DMS114 treated with DMSO at 0.1 percent for 48 hours (cell line): Measurements from ENCODE around the gene CLDN25.
"Not testable (repeated sequence)": the region's sequence is repeated elsewhere in the genome, so short reads cannot be mapped to it uniquely, and the experiment has no call there.

Source experiments
- DNase-seq: peaks from one replicate; lab custom pipeline; 2025; ENCODE audit not compliant: unreplicated experiment; lab: John Stamatoyannopoulos, UW

The CLDN25 gene

GRCh38 chr11:113779496-113779895 lies at the start of gene CLDN25:
TSS of gene CLDN25 (plus strand) at chr11:113779796. CDS start at chr11:113779796, 0 bp downstream.
- DNase-seq: no peak

DNA sequence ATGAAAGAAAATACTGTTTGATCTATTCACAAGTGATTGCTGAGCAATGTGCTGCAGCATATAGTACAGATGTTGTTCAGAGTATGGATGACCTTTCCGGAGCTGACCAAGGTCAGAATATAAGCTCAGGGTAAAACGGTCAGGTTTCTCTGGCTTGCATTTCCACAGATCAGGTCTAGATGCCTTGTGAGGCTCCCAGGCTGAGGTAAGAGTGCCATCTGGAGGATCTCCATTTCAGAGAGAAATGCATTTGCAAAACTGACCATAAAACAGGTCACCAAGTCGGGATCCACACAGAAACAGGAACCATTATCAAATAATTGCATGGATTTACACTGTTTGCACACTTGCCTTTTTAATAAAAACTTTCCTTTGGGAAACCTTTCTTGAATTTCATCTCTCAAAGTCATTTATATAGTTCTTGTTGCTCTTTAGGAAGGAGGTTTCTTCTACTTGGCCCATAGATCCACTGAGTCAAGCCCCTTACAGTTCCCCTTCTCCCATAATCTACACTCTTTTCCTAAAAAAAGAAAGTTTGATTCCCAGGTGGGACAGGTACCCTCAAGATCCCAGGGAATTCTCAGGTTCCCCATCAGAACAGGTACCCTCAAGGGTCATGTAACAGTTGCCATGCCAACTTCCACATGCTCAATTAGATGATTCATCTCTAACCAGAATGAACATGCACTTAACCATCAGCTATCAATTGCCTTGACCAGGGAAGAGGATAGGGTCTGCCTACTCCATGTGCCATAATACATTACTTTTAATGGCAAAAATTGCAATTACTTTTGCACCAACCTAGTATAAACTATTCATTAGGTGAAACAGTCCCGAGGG lies 48.5 kb upstream of the CLDN25 start:
- peak; percentile 16 for DNase-seq

DNA sequence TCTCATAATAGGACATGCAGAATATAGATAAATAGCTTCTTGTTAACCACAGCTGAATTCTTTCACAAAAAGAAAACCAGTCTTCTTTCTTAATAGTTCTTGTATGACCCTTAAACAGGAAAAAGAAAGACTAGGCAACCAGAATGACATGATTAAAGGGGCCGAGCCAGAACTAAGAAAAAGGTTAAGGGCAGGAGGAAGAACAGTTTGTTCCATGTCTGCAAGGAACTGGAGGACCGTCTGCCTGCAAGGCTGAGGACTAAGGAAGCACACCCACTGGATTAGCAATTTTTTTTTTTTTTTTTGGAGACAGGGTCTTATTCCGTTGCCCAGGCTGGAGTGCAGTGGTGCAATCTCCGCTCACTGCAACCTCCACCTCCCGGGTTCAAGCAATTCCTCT lies 47.5 kb upstream of the CLDN25 start:
- no peak for DNase-seq

DNA sequence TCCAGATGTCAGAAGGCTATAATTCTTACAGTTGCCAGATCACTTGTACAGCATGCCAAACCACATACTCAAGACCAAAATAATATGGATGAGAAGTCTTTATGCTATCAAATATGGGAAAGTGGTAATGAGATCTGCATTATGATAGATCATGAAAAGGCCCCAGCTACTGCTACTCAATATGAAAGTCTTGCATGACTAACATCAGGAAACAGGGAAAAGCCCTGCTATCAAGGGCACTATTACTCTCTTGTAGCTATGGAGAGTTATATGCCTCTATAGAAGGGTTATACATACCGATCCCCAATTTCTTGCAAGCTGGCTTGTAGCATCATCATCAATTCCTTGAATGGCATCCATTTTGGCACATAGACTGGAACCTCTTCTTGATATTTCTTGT lies 43.3 kb upstream of the CLDN25 start:
- no peak for DNase-seq

DNA sequence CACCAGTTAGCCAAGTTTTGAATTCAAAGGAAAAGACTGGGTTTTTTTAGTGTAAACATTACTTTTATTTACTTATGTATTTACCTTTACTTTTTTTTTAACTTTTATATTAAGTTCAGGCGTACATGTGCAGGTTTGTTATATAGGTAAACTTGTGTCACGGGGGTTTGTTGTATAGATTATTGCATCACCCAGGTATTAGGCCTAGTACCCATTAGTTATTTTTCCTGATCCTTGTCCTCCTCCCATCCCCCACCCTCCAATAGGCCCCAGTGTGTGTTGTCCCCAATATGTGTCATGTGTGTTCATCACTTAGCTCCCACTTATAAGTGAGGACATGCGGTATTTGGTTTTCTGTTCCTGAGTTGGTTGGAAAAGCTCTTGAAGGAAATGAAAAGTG lies 26.7 kb upstream of the CLDN25 start:
- DNase-seq: no peak

- DNase-seq: no peak
Observed at GRCh38 chr11:113760241-113760640, 19.4 kb upstream of the CLDN25 start.

DNA sequence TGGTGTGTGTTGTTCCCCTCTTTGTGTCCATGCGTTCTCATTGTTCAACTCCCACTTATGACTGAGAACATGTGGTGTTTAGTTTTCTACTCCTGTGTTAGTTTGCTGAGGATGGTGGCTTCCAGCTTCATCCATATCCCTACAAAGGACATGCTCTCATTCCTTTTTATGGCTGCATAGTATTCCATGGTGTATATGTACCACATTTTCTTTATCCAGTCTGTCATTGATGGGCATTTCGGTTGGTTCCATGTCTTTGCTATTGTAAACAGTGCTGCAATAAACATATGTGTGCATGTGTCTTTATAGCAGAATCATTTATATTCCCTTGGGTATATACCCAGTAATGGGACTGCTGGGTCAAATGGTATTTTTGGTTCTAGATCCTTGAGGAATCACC lies 16.6 kb upstream of the CLDN25 start:
- not testable (repeated sequence) for DNase-seq

GRCh38 chr11:113764527-113765219 lies 14.9 kb upstream of the CLDN25 start:
- no peak for DNase-seq

DNA sequence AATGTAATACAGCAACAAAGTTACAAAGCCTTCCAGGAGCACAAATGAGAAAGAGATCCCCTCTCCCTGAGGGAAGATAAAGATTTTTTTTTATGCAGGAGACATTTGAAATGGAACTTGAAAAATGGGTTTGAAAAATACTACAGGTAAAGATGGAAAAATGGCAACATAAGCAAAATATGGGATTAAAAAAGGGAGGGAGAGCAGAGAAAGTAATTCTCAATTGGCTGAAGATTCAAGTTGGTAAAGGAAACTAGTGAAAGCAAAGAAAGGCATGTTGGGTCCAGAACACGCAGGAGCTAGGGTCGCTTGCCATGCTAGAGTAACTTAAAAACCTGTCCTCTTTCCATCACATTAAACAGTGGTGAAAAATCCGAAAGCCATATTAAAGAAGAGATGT lies 7.6 kb upstream of the CLDN25 start:
- DNase-seq: no peak

DNA sequence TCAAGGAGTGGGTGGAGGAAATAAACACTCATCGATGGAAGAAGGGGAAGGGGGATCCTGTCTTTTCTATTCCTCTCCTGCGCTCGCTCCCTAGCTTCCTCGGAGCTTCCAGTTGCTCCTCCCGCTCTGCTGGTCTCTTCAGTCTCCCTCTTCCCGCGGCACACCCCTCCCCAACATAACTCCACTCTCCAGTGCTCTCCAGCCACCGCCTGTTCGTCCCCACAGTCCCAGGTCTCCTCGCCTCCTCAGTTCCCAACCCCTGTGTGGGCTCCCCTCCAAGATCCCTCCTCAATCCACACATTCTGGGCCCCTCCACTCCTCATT lies 6.5 kb upstream of the CLDN25 start:
- no peak for DNase-seq

DNA sequence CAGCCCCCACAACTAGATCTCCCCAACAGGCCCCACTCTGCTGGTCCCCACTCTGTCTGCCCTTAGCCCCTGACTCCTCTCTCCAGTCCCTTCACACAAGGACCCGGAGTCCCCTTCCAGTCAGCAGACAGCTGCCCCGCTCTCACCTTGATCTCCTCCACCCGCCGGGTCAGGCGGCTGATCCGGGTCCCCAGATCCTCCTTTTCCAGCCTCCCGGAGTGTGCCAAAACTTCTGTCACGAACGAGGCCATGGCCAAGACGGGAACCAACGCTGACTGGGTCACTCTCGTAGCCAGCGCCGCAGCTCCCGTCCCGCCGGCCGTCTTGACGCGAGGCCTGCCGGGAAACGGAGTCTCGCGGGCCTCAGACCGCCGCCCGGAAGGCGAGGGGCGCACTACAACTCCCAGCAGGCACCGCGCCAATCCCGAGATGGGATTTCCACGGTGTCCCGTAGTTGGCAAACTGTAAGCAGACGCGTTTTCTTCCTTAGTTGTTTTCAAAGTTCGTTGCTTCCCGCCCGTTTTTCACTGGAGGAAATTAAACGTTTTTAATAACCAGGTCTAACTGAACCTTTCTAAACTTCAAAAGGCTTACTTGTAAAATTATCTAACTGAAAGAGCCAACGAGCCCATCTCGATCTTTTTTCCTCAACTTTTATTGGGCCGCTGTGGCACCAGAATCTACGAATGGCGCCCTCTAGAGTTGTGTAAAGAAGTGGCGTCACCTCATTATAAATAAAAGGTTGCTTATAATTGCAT lies 6.0 kb upstream of the CLDN25 start, which contains the start of gene ZW10:
TSS of gene ZW10 (minus strand) at position 277 of the 758 bp plus-strand sequence. CDS start at position 251, 26 bp downstream.
- peak; percentile 88 for DNase-seq

DNA sequence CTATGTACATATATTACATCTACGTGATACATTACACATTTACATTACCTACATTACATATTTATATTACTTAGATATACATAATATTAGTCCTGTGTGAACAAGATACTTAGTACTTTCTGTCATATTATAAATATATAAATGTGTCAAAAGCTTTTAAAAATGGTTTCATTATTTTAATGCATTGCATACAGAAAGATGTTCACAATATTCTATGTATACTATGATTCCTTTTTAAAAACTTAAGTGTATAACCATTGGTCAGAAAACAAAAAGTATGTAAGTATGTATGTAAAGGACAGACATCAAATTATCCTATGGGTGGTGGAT lies 5.5 kb upstream of the CLDN25 start:
- DNase-seq: no peak

DNA sequence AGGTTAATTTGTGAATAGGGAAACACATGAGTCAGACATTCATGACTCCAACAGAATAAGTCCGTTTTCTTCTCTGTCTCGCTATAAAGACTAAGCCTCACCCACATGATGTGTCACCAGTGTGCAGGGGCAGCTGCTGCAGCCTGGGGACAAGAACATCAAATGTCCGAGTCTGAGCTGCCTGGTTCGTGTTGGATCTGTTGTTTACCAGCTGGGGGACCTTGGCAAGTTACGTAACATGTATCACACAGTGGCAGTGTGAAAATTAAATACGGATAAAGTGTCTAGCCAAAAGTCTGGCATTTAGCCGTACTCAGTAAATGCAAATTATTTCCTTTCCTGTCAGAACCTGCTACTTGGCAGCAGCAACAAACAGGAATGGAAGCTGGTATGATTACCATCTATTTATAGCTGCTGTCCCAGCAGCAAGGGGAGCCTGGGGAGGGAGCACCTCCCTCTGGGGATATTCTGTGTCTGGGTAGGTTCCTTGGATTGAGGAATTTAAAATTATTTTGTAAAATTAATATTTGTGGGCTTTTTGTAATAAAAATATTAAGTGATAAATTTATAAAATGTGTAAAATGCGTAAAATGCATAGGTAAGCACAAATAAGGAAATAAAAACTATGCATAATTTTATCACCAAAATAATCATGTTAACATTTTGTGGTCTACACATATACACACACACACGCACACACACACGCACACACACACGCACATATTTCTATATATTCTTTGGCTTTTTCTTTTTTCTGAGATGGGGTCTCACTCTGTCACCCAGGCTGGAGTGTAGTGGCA lies 1.3 kb upstream of the CLDN25 start:
- DNase-seq: no peak

- no peak for DNase-seq
Observed at GRCh38 chr11:113781682-113782081, 2.1 kb downstream of the CLDN25 start.

- no peak for DNase-seq
Observed at GRCh38 chr11:113782134-113782533, 2.5 kb downstream of the CLDN25 start.

DNA sequence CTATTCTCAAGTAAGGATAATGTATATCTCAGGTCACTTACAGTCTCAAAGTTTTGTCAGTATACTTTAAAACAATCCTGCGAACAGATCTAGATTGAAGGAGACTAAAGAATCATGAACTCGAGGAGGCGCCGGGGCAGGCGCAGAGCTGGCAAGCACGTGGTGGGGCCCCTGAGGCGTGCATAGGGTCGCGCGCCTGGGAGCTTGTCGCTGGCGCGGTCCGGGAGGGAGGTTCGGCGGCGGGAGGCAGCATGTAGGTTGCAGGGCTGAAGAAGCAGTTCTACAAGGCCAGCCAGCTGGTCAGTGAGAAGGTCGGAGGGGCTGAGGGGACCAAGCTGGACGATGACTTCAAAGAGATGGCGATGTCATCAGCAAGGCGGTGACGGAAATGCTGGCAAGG lies 9.4 kb downstream of the CLDN25 start:
- DNase-seq: not testable (repeated sequence)

- no peak for DNase-seq
Observed at GRCh38 chr11:113789675-113790320, 10.2 kb downstream of the CLDN25 start.

GRCh38 chr11:113796663-113797259 lies 17.2 kb downstream of the CLDN25 start:
- DNase-seq: peak; percentile 22

GRCh38 chr11:113802621-113803020 lies 23.0 kb downstream of the CLDN25 start:
- DNase-seq: no peak

GRCh38 chr11:113805640-113806039 lies 26.0 kb downstream of the CLDN25 start:
- no peak for DNase-seq
